ENCODE results near the gene UBE2J2. TPM values are rescaled to one million over a fixed set of nuclear protein-coding genes. Genes with fewer than 3 reads are reported as not detected.

The UBE2J2 gene
- total and polyA plus RNA-seq, 2 experiments from 2014 or later: 47.1 to 70.2 TPM

DNA sequence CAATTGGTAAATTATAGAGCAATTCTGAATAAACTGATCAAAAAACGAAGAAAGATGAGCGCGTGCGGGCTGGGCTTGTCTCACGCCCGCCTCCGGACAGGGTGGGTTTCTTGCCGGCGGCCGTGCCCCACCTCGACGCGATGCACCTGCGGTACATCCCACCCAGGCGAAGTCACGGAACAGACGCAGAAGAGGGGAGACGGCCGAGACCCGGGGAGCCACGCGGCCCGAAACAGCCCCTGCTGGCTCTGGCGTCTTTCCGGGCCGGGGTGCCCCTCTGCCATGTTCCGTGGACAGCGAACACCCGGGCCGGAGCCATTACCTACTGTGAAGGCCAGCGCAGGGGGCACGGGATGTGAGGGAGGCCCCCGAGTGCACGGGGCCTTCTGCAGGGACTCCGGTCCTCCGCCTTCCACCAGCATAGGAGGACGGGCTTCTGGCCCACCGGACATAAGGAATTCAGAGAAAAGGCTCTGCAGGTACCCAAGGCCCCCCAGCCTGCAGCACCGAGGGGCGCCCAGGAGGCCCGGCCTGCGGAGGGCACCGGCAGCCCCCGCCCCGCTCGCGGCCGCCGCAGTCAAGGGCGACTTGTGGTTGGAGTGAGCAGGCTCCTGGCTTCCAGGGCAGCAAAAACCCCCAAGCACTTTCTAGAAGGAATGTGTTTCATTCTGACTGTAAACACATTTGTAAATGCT is 19.5 kb downstream of the UBE2J2 start:
- Mint-ChIP-seq H3K4me1 (peaks cover 21% of the 10 kb centered on the region), H3K9me3 (no peaks in the 10 kb centered on the region), H3K36me3 (ENCODE audit: low read depth) (peaks cover 49% of the 10 kb centered on the region), H3K4me3 (no peak overlapping the region), H3K27me3 (ENCODE audit: insufficient read depth, low read depth, poor library complexity) (peaks cover 8% of the 10 kb centered on the region), H3K27ac (no peak overlapping the region)
- Histone ChIP-seq H3F3A (replicated peaks; ENCODE audit: low read depth) (peaks cover 13% of the 10 kb centered on the region; the same call in 1 of the 2 replicates), H3K9me2 (ENCODE audit: insufficient read depth) (no peaks in the 10 kb centered on the region), H3K36me3 (ENCODE audit: insufficient read depth) (peaks cover 6% of the 10 kb centered on the region; the same call in 1 of the 2 replicates), H3K4me2 (no peak overlapping the region), H2AFZ (no peak overlapping the region), H3K27me3 (ENCODE audit: insufficient read depth) (no peaks in the 10 kb centered on the region), H3K79me2 (replicated peaks; ENCODE audit: insufficient read depth) (peaks cover 2% of the 10 kb centered on the region; the same call in 1 of the 2 replicates), H4K20me1 (replicated peaks; ENCODE audit: insufficient read depth) (peaks cover 2% of the 10 kb centered on the region), H3K4me3 (no peak overlapping the region), H3K4me1 (ENCODE audit: insufficient read depth) (peaks cover 9% of the 10 kb centered on the region), H3K27ac (ENCODE audit: low read depth) (no peak overlapping the region)
- ATAC-seq (no peak), DNase-seq (ENCODE audit: low spot score) (no peak)
- TF ChIP-seq STAT1 (IDR thresholded peaks at IDR 0.05; ENCODE audit: unreplicated experiment): no peak

DNA sequence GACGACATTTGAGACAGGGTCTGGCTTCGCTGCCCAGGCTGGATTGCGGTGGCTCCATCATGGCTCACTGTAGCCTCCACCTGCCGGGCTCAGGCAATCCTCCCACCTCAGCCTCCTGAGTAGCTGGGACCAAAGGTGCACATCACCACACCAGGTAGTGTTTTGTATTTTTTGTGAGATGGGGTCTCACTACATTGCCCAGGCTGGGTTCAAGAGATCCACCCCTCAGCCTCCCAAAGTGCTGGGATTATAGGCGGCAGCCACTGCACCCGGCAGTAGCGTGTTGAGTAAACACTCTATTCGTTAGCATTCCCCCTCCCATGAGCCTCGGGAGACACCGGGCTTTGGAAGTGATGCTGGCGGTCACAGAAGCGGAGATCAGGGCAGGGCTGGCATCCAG is 20.3 kb downstream of the UBE2J2 start:
- Histone ChIP-seq H3K4me2 (no peak overlapping the region), H3K79me2 (replicated peaks; ENCODE audit: insufficient read depth) (peaks cover 2% of the 10 kb centered on the region; the same call in 1 of the 2 replicates), H4K20me1 (replicated peaks; ENCODE audit: insufficient read depth) (peaks cover 2% of the 10 kb centered on the region), H3K4me1 (ENCODE audit: insufficient read depth) (peaks cover 9% of the 10 kb centered on the region), H3K36me3 (ENCODE audit: insufficient read depth) (peaks cover 6% of the 10 kb centered on the region; the same call in 1 of the 2 replicates), H2AFZ (no peak overlapping the region), H3K9me2 (ENCODE audit: insufficient read depth) (no peaks in the 10 kb centered on the region), H3K27ac (ENCODE audit: low read depth) (no peak overlapping the region), H3F3A (replicated peaks; ENCODE audit: low read depth) (peaks cover 11% of the 10 kb centered on the region; the same call in 1 of the 2 replicates), H3K27me3 (ENCODE audit: insufficient read depth) (no peaks in the 10 kb centered on the region), H3K4me3 (no peak overlapping the region)
- H3K27ac Mint-ChIP-seq: no peak overlapping the region
- H3K4me1 Mint-ChIP-seq: peaks cover 17% of the 10 kb centered on the region
- ATAC-seq: no peak
- DNase-seq (ENCODE audit: low spot score): no peak
- no peaks in the 10 kb centered on the region for H3K9me3 Mint-ChIP-seq
- H3K27me3 Mint-ChIP-seq (ENCODE audit: insufficient read depth, low read depth, poor library complexity): peaks cover 6% of the 10 kb centered on the region
- peaks cover 49% of the 10 kb centered on the region for H3K36me3 Mint-ChIP-seq (ENCODE audit: low read depth)
- no peak overlapping the region for H3K4me3 Mint-ChIP-seq
- no peak for TF ChIP-seq POLR2AphosphoS5 (IDR thresholded peaks at IDR 0.05; ENCODE audit: low read depth)
- TF ChIP-seq REST (IDR thresholded peaks at IDR 0.05; ENCODE audit: unreplicated experiment): no peak
- TF ChIP-seq EZH2phosphoT487 (IDR thresholded peaks at IDR 0.05; ENCODE audit: unreplicated experiment): no peak
- TF ChIP-seq JUNB (IDR thresholded peaks at IDR 0.05; ENCODE audit: unreplicated experiment): no peak
- TF ChIP-seq ZNF462 (CRISPR knock-in tag; IDR thresholded peaks at IDR 0.05): no peak
- TF ChIP-seq ZNF331 (CRISPR knock-in tag; IDR thresholded peaks at IDR 0.05; ENCODE audit: low read depth): no peak
- no peak for TF ChIP-seq ETS1 (IDR thresholded peaks at IDR 0.05)

Measured in GM23338 (cell line).